ENCODE data around the gene DIP2C.

The DIP2C gene

GRCh38 chr10:628386-629045 lies 61.0 kb downstream of the DIP2C start:
- H3K36me3 Mint-ChIP-seq (ENCODE audit: low read depth), result no peaks in the 10 kb centered on the region
- peaks cover 13% of the 10 kb centered on the region for H3K27me3 Mint-ChIP-seq
- DNase-seq (no peak), ATAC-seq (no peak)
- H3K27ac Mint-ChIP-seq, result no peak overlapping the region
- H3K4me3 Mint-ChIP-seq, result no peak overlapping the region
- no peaks in the 10 kb centered on the region for H3K4me1 Mint-ChIP-seq
- H3K9me3 Mint-ChIP-seq, result no peaks in the 10 kb centered on the region

- Mint-ChIP-seq H3K4me1 (no peaks in the 10 kb centered on the region), H3K27me3 (peaks cover 17% of the 10 kb centered on the region), H3K27ac (no peak overlapping the region), H3K9me3 (no peaks in the 10 kb centered on the region), H3K4me3 (no peak overlapping the region), H3K36me3 (ENCODE audit: low read depth) (no peaks in the 10 kb centered on the region)
- DNase-seq (no peak), ATAC-seq (no peak)
These were observed 62.2 kb downstream of the DIP2C start for GRCh38 chr10:627032-627992.

GRCh38 chr10:625751-626711 lies 63.4 kb downstream of the DIP2C start:
- no peak for DNase-seq
- Mint-ChIP-seq H3K4me1 (no peaks in the 10 kb centered on the region), H3K27me3 (peaks cover 24% of the 10 kb centered on the region), H3K27ac (no peak overlapping the region), H3K4me3 (no peak overlapping the region), H3K36me3 (ENCODE audit: low read depth) (no peaks in the 10 kb centered on the region), H3K9me3 (no peaks in the 10 kb centered on the region)
- ATAC-seq, result no peak

- ATAC-seq (no peak), DNase-seq (no peak)
- Mint-ChIP-seq H3K4me3 (no peak overlapping the region), H3K9me3 (no peaks in the 10 kb centered on the region), H3K36me3 (ENCODE audit: low read depth) (no peaks in the 10 kb centered on the region), H3K27ac (no peak overlapping the region), H3K27me3 (peaks cover 25% of the 10 kb centered on the region), H3K4me1 (peaks cover under 1% of the 10 kb centered on the region)
These were observed 64.2 kb downstream of the DIP2C start for GRCh38 chr10:625333-625696.

- Mint-ChIP-seq H3K9me3 (no peaks in the 10 kb centered on the region), H3K27ac (no peak overlapping the region), H3K27me3 (peaks cover 29% of the 10 kb centered on the region), H3K4me3 (no peak overlapping the region), H3K4me1 (peaks cover 5% of the 10 kb centered on the region), H3K36me3 (ENCODE audit: low read depth) (no peaks in the 10 kb centered on the region)
- ATAC-seq, result no peak
- DNase-seq, result no peak
These were observed 64.7 kb downstream of the DIP2C start for GRCh38 chr10:624605-625332.

- H3K4me3 Mint-ChIP-seq, result no peak overlapping the region
- ATAC-seq, result no peak
- no peaks in the 10 kb centered on the region for H3K9me3 Mint-ChIP-seq
- H3K27me3 Mint-ChIP-seq, result peaks cover 29% of the 10 kb centered on the region
- peaks cover 7% of the 10 kb centered on the region for H3K4me1 Mint-ChIP-seq
- H3K27ac Mint-ChIP-seq, result no peak overlapping the region
- H3K36me3 Mint-ChIP-seq (ENCODE audit: low read depth), result no peaks in the 10 kb centered on the region
- DNase-seq, result no peak
These were observed 65.2 kb downstream of the DIP2C start for GRCh38 chr10:624312-624604.

- no peak for ATAC-seq
- Mint-ChIP-seq H3K4me1 (peaks cover 7% of the 10 kb centered on the region), H3K9me3 (no peaks in the 10 kb centered on the region), H3K27ac (no peak overlapping the region), H3K4me3 (no peak overlapping the region), H3K27me3 (peaks cover 30% of the 10 kb centered on the region), H3K36me3 (ENCODE audit: low read depth) (no peaks in the 10 kb centered on the region)
- DNase-seq, result no peak
These were observed 65.8 kb downstream of the DIP2C start for GRCh38 chr10:623477-624311.

- Mint-ChIP-seq H3K9me3 (no peaks in the 10 kb centered on the region), H3K27ac (no peak overlapping the region), H3K27me3 (peaks cover 33% of the 10 kb centered on the region), H3K36me3 (ENCODE audit: low read depth) (no peaks in the 10 kb centered on the region), H3K4me1 (peaks cover 7% of the 10 kb centered on the region), H3K4me3 (no peak overlapping the region)
- no peak for ATAC-seq
- no peak for DNase-seq
These were observed 66.5 kb downstream of the DIP2C start for GRCh38 chr10:623014-623413.

- Mint-ChIP-seq H3K27me3 (peaks cover 33% of the 10 kb centered on the region), H3K4me1 (peaks cover 7% of the 10 kb centered on the region), H3K9me3 (no peaks in the 10 kb centered on the region), H3K36me3 (ENCODE audit: low read depth) (no peaks in the 10 kb centered on the region), H3K4me3 (no peak overlapping the region), H3K27ac (no peak overlapping the region)
- DNase-seq (no peak), ATAC-seq (no peak)
These were observed 67.3 kb downstream of the DIP2C start for GRCh38 chr10:621981-622740.

- Mint-ChIP-seq H3K9me3 (no peaks in the 10 kb centered on the region), H3K4me3 (no peak overlapping the region), H3K27me3 (peaks cover 36% of the 10 kb centered on the region), H3K4me1 (peaks cover 7% of the 10 kb centered on the region), H3K36me3 (ENCODE audit: low read depth) (no peaks in the 10 kb centered on the region), H3K27ac (no peak overlapping the region)
- ATAC-seq (no peak), DNase-seq (no peak)
These were observed 68.0 kb downstream of the DIP2C start for GRCh38 chr10:621513-621912.

- H3K27me3 Mint-ChIP-seq, result peaks cover 37% of the 10 kb centered on the region
- H3K36me3 Mint-ChIP-seq (ENCODE audit: low read depth), result no peaks in the 10 kb centered on the region
- DNase-seq (no peak), ATAC-seq (no peak)
- H3K4me3 Mint-ChIP-seq, result no peak overlapping the region
- H3K9me3 Mint-ChIP-seq, result no peaks in the 10 kb centered on the region
- no peak overlapping the region for H3K27ac Mint-ChIP-seq
- peaks cover 7% of the 10 kb centered on the region for H3K4me1 Mint-ChIP-seq
These were observed 68.5 kb downstream of the DIP2C start for GRCh38 chr10:620971-621370.

- ATAC-seq, result no peak
- peaks cover 7% of the 10 kb centered on the region for H3K4me1 Mint-ChIP-seq
- no peak for DNase-seq
- no peaks in the 10 kb centered on the region for H3K36me3 Mint-ChIP-seq (ENCODE audit: low read depth)
- peaks cover 37% of the 10 kb centered on the region for H3K27me3 Mint-ChIP-seq
- H3K27ac Mint-ChIP-seq, result no peak overlapping the region
- H3K4me3 Mint-ChIP-seq, result no peak overlapping the region
- no peaks in the 10 kb centered on the region for H3K9me3 Mint-ChIP-seq
These were observed 69.1 kb downstream of the DIP2C start for GRCh38 chr10:620417-620816.

- H3K4me1 Mint-ChIP-seq, result peaks cover 7% of the 10 kb centered on the region
- no peak overlapping the region for H3K4me3 Mint-ChIP-seq
- H3K27me3 Mint-ChIP-seq, result peaks cover 35% of the 10 kb centered on the region
- H3K27ac Mint-ChIP-seq, result no peak overlapping the region
- no peaks in the 10 kb centered on the region for H3K9me3 Mint-ChIP-seq
- H3K36me3 Mint-ChIP-seq (ENCODE audit: low read depth), result no peaks in the 10 kb centered on the region
- DNase-seq (no peak), ATAC-seq (no peak)
These were observed 69.8 kb downstream of the DIP2C start for GRCh38 chr10:619710-620109.
